ENCODE results near the gene TBC1D4. TPM values are rescaled to one million over a fixed set of nuclear protein-coding genes. Genes with fewer than 3 reads are reported as not detected.

Gene TBC1D4
- total and polyA plus RNA-seq, 10 donors: 10.1 to 67.0 (median 21.6) TPM

GRCh38 chr13:75296641-75297040, 185.3 kb downstream of the TBC1D4 start:
- TF ChIP-seq POLR2A (IDR thresholded peaks at IDR 0.05) (no peak), POLR2AphosphoS5 (IDR thresholded peaks at IDR 0.05) (no peak)
- TF ChIP-seq, protein P1, sequence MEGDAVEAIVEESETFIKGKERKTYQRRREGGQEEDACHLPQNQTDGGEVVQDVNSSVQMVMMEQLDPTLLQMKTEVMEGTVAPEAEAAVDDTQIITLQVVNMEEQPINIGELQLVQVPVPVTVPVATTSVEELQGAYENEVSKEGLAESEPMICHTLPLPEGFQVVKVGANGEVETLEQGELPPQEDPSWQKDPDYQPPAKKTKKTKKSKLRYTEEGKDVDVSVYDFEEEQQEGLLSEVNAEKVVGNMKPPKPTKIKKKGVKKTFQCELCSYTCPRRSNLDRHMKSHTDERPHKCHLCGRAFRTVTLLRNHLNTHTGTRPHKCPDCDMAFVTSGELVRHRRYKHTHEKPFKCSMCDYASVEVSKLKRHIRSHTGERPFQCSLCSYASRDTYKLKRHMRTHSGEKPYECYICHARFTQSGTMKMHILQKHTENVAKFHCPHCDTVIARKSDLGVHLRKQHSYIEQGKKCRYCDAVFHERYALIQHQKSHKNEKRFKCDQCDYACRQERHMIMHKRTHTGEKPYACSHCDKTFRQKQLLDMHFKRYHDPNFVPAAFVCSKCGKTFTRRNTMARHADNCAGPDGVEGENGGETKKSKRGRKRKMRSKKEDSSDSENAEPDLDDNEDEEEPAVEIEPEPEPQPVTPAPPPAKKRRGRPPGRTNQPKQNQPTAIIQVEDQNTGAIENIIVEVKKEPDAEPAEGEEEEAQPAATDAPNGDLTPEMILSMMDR (IDR thresholded peaks at IDR 0.05 in 8 of 11, conservative IDR thresholded peaks at IDR 0.05 in 3 of 11): no peak
- Histone ChIP-seq H3K9me3 (no peaks in the 10 kb centered on the region), H3K27me3 (replicated peaks in 1 of 7) (no peaks in the 10 kb centered on the region), H3K4me3 (no peak overlapping the region), H3K36me3 (peaks cover 0 to 9% (median 1%) of the 10 kb centered on the region in 6 donors), H3K27ac (no peak overlapping the region), H3K4me1 (peaks cover 0 to 26% (median 1%) of the 10 kb centered on the region in 6 donors)
- WGBS, 5 donors: 17 to 71% (median 58%) methylated on average over 1 of the region's 1 CpG
- no peak for DNase-seq
- intact Hi-C loops (cut with DNase I; ENCODE audit: low total_unique reads): no loop called here

DNA sequence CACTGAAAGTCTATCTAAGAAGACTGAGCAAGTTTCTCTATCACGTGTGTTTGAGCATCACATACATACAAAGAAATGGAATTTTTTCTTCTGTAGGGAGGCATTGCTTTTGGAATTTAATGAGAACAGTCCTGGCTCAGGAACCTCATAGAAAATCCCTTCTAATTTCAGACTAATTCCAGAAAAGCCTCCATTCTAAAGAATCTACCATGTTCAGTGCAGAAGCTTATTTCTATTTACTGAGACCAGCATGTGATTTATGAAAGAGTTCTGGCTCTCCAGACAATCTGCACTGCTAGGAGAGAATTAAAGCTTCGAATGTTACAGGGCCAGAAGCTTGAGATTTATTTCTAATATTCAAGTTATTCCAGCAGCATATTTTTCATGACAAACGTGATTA, 186.8 kb downstream of the TBC1D4 start:
- Histone ChIP-seq H3K9me3 (no peaks in the 10 kb centered on the region), H3K27me3 (replicated peaks in 1 of 7) (no peaks in the 10 kb centered on the region), H3K36me3 (peaks cover 0 to 21% (median 1%) of the 10 kb centered on the region in 6 donors), H3K4me3 (no peak overlapping the region), H3K4me1 (peaks cover 0 to 26% (median 1%) of the 10 kb centered on the region in 6 donors), H3K27ac (no peak overlapping the region)
- WGBS, 5 donors: 56 to 81% (median 79%) methylated on average over 3 of the region's 3 CpGs
- no peak for DNase-seq
- intact Hi-C loops (cut with DNase I; ENCODE audit: low total_unique reads): no loop called here
- no peak for TF ChIP-seq POLR2A (IDR thresholded peaks at IDR 0.05)
- TF ChIP-seq, protein P1 (IDR thresholded peaks at IDR 0.05 in 8 of 11, conservative IDR thresholded peaks at IDR 0.05 in 3 of 11): no peak
- TF ChIP-seq POLR2AphosphoS5 (IDR thresholded peaks at IDR 0.05): no peak

DNA sequence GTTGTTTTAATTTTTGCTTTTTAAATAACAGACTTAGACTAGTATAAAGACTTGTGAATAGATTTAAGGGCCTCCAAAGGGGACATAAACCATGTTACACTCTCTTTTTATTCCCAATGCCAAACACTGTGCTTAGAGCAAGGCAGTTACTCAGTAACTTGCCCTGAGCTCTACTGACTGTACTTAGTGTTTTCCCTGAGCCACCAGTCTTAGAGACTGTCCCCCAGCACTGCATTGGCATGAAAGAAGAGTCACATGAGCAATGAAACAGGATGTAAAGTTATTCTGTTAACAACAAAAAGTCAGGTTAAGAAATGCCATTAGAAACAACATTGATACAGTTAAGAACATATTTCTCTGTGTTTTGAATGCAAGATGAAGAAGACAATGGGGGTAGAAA, 187.9 kb downstream of the TBC1D4 start:
- no peak for DNase-seq
- Histone ChIP-seq H3K27ac (no peak overlapping the region), H3K4me1 (peaks cover 0 to 26% (median 0%) of the 10 kb centered on the region in 6 donors), H3K36me3 (peaks cover 0 to 17% (median under 1%) of the 10 kb centered on the region in 6 donors), H3K4me3 (no peak overlapping the region), H3K27me3 (replicated peaks in 1 of 7) (no peaks in the 10 kb centered on the region), H3K9me3 (no peaks in the 10 kb centered on the region)
- intact Hi-C loops (cut with DNase I; ENCODE audit: low total_unique reads): no loop called here
- TF ChIP-seq POLR2AphosphoS5 (IDR thresholded peaks at IDR 0.05) (no peak), POLR2A (IDR thresholded peaks at IDR 0.05) (no peak)
- TF ChIP-seq, protein P1 (IDR thresholded peaks at IDR 0.05 in 8 of 11, conservative IDR thresholded peaks at IDR 0.05 in 3 of 11): no peak

- Histone ChIP-seq H3K4me1 (no peaks in the 10 kb centered on the region), H3K9me3 (peaks cover 0 to 17% (median 0%) of the 10 kb centered on the region in 8 donors), H3K4me3 (no peak overlapping the region), H3K36me3 (peaks cover 0 to 42% (median 9%) of the 10 kb centered on the region in 6 donors), H3K27ac (no peak overlapping the region), H3K27me3 (replicated peaks in 1 of 7) (no peaks in the 10 kb centered on the region)
- intact Hi-C loops (cut with DNase I; ENCODE audit: low total_unique reads): no loop called here
- TF ChIP-seq POLR2AphosphoS5 (IDR thresholded peaks at IDR 0.05): no peak
- TF ChIP-seq, protein P1 (IDR thresholded peaks at IDR 0.05 in 8 of 11, conservative IDR thresholded peaks at IDR 0.05 in 3 of 11): no peak
- 55 to 74% (median 67%) methylated on average over 1 of the region's 1 CpG for WGBS, 5 donors
- no peak for DNase-seq
Observed at GRCh38 chr13:75285310-75285709, 196.7 kb downstream of the TBC1D4 start.
